ENCODE results near the gene DDX10.

- TF ChIP-seq POLR2A (IDR thresholded peaks at IDR 0.05; ENCODE audit: low read depth) (no peak), POLR2AphosphoS5 (IDR thresholded peaks at IDR 0.05) (no peak), CTCF (IDR thresholded peaks at IDR 0.05) (no peak)
These were observed 16.4 kb upstream of the DDX10 start for GRCh38 chr11:108648528-108648885.
